ENCODE data around the gene PDIA4. TPM values are rescaled to one million over a fixed set of nuclear protein-coding genes. Genes with fewer than 3 reads are reported as not detected.
"Not testable (repeated sequence)": the region's sequence is repeated elsewhere in the genome, so short reads cannot be mapped to it uniquely, and the experiment has no call there.

The PDIA4 gene
- total and polyA plus RNA-seq, 12 donors, result 10.2 to 64.5 (median 24.6) TPM

GRCh38 chr7:149020483-149020882, 7.8 kb downstream of the PDIA4 start:
- 89 to 90% methylated on average over 11 of the region's 11 CpGs for WGBS, 2 donors
- TF ChIP-seq CTCF (IDR thresholded peaks at IDR 0.05), result no peak
- peaks cover 0 to 61% (median 29%) of the 10 kb centered on the region in 9 donors for H3K36me3 ChIP-seq
- DNase-seq, result no peak
- intact Hi-C loops (cut with DNase I), result loop anchor here in 1 of 10 donors (10.0 kb wide), 1 partner anchor 56 kb away; no protein-coding TSS in a partner anchor
- H3K4me3 ChIP-seq, result no peak overlapping the region
- H3K27me3 ChIP-seq, result no peaks in the 10 kb centered on the region
- H3K9me3 ChIP-seq, result no peaks in the 10 kb centered on the region
- H3K4me1 ChIP-seq, result peaks cover 0 to 11% (median 0%) of the 10 kb centered on the region in 9 donors
- no peak for ATAC-seq
- H3K27ac ChIP-seq, result no peak overlapping the region

- intact Hi-C loops (cut with DNase I), result no loop called here
- 79 to 82% methylated on average over 7 of the region's 7 CpGs for WGBS, 2 donors
- Histone ChIP-seq H3K4me3 (no peak overlapping the region), H3K27me3 (no peaks in the 10 kb centered on the region), H3K9me3 (no peaks in the 10 kb centered on the region), H3K36me3 (peaks cover under 1 to 97% (median 56%) of the 10 kb centered on the region in 9 donors), H3K27ac (no peak overlapping the region), H3K4me1 (no peaks in the 10 kb centered on the region)
- ATAC-seq (no peak), DNase-seq (no peak)
- TF ChIP-seq CTCF (IDR thresholded peaks at IDR 0.05), result no peak
Observed at GRCh38 chr7:149016876-149017275, 11.4 kb downstream of the PDIA4 start.

- DNase-seq (no peak), ATAC-seq (no peak)
- Histone ChIP-seq H3K36me3 (peaks cover 0 to 99% (median 76%) of the 10 kb centered on the region in 9 donors), H3K4me3 (no peak overlapping the region), H3K27ac (no peak overlapping the region), H3K27me3 (no peaks in the 10 kb centered on the region), H3K9me3 (no peaks in the 10 kb centered on the region), H3K4me1 (no peaks in the 10 kb centered on the region)
- 90 to 93% methylated on average over 7 of the region's 7 CpGs for WGBS, 2 donors
- TF ChIP-seq CTCF (IDR thresholded peaks at IDR 0.05), result no peak
- intact Hi-C loops (cut with DNase I), result loop anchor here in 1 of 10 donors (5.0 kb wide), 1 partner anchor 68 kb away; no protein-coding TSS in a partner anchor
Observed at GRCh38 chr7:149014309-149014708, 14.0 kb downstream of the PDIA4 start.

GRCh38 chr7:149013876-149014275, 14.4 kb downstream of the PDIA4 start:
- H3K4me3 ChIP-seq, result no peak overlapping the region
- DNase-seq, result no peak
- no peak overlapping the region for H3K27ac ChIP-seq
- no peak for TF ChIP-seq CTCF (IDR thresholded peaks at IDR 0.05)
- WGBS, 2 donors, result 82 to 87% methylated on average over 5 of the region's 5 CpGs
- peaks cover 0 to 99% (median 76%) of the 10 kb centered on the region in 9 donors for H3K36me3 ChIP-seq
- no peak for ATAC-seq
- no peaks in the 10 kb centered on the region for H3K27me3 ChIP-seq
- H3K4me1 ChIP-seq, result no peaks in the 10 kb centered on the region
- H3K9me3 ChIP-seq, result no peaks in the 10 kb centered on the region
- intact Hi-C loops (cut with DNase I), result loop anchor here in 1 of 10 donors (5.0 kb wide), 1 partner anchor 68 kb away; no protein-coding TSS in a partner anchor

GRCh38 chr7:149012730-149013129, 15.6 kb downstream of the PDIA4 start:
- DNase-seq, ATAC-seq, H3K9me3 ChIP-seq, H3K4me1 ChIP-seq, H3K27me3 ChIP-seq, H3K27ac ChIP-seq, H3K4me3 ChIP-seq: not testable (repeated sequence)
- intact Hi-C loops (cut with DNase I), result loop anchor here in 1 of 10 donors (5.0 kb wide), 1 partner anchor 70 kb away; no protein-coding TSS in a partner anchor
- peaks cover 0 to 100% (median 77%) of the 10 kb centered on the region in 9 donors for H3K36me3 ChIP-seq
- 88 to 89% methylated on average over 12 of the region's 12 CpGs for WGBS, 2 donors

Data from heart right ventricle (tissue), 16 donors.